ENCODE data around the gene PLA2G4A.

GRCh38 chr1:186982116-186982515 lies 153.4 kb downstream of the PLA2G4A start:
- TF ChIP-seq EZH2 (IDR thresholded peaks at IDR 0.05; ENCODE audit: borderline replicate concordance, insufficient read depth, low read length, poor library complexity, severe bottlenecking) (no peak), EP300 (conservative IDR thresholded peaks at IDR 0.05; ENCODE audit: poor library complexity, severe bottlenecking) (no peak)
- TF ChIP-seq, protein P1, sequence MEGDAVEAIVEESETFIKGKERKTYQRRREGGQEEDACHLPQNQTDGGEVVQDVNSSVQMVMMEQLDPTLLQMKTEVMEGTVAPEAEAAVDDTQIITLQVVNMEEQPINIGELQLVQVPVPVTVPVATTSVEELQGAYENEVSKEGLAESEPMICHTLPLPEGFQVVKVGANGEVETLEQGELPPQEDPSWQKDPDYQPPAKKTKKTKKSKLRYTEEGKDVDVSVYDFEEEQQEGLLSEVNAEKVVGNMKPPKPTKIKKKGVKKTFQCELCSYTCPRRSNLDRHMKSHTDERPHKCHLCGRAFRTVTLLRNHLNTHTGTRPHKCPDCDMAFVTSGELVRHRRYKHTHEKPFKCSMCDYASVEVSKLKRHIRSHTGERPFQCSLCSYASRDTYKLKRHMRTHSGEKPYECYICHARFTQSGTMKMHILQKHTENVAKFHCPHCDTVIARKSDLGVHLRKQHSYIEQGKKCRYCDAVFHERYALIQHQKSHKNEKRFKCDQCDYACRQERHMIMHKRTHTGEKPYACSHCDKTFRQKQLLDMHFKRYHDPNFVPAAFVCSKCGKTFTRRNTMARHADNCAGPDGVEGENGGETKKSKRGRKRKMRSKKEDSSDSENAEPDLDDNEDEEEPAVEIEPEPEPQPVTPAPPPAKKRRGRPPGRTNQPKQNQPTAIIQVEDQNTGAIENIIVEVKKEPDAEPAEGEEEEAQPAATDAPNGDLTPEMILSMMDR (IDR thresholded peaks at IDR 0.05; ENCODE audit: poor library complexity, severe bottlenecking): no peak

All from neural cell (in vitro differentiated cells).